Measurements from ENCODE around the gene DGCR8. TPM values are rescaled to one million over a fixed set of nuclear protein-coding genes. Genes with fewer than 3 reads are reported as not detected.
"Not testable (repeated sequence)": the region's sequence is repeated elsewhere in the genome, so short reads cannot be mapped to it uniquely, and the experiment has no call there.

Gene DGCR8
- total RNA-seq, 1 experiment from 2014 or later, result 27.9 TPM

DNA sequence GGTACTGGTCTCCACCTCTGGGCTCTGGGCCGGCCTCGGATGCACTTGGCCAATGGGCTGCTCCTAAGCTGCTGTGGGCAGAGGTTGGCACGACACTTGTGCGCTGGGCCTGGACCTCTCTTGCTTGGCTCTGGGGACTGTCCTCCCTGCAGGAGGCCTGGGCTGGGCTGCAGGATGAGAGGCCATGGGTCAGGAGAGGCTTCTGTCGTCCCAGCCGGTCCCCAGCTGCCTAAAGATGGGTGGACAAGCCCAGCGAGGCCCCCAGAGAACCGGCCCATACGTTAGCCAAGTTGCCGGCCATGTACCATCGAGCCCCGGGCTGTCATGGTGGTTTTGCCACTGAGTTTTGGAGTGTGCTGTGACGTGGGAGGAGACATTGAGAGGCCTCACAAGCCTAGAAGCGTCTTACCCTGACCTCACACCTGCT is 72.4 kb downstream of the DGCR8 start:
- no peak for DNase-seq (ENCODE audit: low read depth)

DNA sequence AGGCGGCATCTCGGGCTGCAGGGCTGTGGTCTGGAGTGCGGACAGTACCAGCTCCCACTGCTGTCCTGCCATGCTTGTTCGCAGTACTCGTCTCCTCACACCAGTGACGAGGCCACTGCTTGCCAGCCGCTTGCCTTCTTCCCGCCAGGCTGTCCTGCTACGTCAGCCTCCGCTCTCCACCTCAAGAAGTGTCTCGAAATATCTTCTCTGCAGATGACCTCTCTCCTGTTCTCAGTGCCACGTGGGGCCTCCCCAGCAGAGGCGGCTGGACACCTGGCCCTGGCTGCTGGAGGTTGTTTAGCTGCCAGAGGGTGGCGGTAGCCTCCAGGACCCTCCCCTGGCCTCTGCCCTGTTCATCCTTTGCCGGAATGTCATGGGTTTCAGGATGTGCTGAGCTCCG is 73.9 kb downstream of the DGCR8 start:
- DNase-seq (ENCODE audit: low read depth), result no peak

DNA sequence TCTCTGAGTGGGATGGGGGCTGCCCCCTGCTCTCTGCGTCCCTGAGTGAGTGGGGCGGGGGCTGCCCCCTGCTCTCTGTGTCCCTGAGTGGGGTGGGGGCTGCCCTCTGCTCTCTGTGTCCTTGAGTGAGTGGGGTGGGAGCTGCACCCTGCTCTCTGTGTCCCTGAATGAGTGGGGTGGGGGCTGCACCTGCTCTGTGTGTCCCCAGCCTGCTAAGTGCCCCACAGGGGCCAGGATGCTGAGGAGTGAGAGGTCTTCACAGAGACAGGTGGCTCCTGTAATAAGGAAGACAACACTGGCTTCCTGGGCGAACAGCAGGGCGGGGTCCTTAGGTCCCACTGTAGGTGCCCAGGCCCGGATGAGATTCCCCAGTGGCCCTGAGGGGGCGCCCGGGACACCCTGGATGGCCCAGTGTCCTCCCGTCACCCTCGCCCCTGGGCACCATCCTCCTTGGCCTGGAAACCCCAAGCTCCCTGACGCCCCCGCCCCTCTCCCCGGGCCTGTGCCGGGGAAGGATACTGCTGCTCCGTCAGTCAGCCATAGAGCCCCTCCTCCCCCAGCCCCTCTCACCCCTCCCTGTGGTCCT is 74.7 kb downstream of the DGCR8 start:
- DNase-seq (ENCODE audit: low read depth), result no peak

DNA sequence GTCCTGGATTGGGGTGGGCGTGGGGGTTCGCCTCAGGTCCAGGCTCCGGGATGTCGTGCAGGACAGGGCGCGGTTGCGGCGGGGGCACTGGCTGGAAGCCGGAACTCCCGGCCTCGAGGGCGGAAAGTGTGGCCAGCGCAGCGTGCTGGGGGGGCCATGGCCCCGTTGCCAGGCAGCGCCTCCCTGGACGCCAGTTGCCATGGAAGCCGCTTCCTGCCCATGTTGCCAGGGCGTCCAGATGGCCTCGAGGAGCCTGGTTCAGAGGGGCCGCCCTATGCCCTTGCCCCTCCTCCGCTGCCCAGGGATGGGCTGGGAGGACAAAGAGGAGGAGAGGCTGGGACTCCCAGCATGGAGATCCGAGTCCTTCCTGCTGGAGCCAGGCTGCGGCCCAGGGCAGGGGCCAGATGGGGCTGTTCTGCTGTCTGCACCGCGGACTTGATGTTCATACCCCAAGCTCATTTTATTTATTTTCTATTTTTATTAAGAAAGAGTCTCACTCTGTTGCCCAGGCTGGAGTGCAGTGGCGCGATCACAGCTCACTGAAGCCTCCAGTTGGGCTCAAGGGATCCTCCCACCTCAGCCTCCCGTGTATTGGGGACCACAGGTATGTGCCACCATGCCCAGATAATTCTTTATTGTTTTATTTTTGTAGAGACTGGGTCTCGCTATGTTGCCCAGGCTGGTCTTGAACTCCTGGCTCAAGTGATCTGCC is 75.4 kb downstream of the DGCR8 start:
- DNase-seq (ENCODE audit: low read depth), result peak; percentile 84

DNA sequence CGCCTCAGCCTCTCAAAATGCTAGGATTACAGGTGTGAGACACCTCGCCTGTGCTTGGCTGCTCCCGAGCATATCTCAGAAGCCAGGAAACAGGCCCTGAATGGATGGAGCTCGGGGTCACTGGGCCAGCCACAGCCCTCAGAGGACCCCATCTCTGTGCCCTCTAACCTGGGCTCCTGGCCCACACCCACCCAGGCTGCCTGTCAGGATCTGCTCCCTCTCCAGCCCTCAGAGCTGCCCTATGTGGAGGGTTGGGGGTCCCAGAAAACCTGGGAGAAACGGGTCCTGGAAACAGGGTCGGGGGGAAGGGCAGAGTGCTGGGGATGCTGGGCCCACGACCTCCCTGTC is 76.0 kb downstream of the DGCR8 start:
- no peak for DNase-seq (ENCODE audit: low read depth)

DNA sequence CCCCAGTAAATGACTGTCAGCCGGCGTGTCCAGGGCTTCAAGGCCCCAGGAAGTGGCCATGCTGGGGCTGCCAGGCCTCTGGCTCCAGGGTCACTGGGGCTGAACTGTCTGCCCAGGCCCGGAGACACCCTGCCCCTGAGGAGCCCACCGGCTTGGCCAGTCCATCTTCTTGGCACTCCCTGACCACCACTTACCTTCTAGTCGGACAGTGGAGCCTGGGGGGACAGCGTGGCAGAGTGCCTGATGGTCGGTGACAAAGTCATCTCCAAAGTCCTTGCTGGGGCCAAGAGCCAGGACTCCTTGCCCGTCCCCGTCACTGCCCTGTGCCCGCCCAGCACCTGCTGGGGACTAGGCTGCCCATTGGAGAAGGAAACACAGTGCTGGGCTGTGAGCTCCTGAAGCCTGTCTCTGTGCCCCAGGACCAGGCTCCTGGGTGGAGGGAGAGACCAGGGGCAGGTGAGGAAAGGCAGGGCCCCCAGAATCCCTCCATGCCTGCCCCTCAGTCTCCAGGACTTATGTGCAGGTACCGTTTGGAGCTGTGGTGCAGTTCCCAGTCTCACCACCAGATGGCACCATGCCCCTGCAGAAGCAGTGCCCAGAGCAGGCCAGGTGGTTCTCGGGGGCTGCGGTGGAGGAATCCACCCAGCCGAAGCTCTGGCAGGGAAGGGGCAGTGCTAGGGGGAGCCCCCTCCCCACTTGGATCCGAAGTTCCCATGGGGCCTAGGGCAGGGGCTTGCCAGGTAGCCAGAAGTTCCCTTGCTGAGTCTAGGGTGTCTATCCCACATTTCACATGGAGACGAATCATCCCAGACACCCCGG is 76.8 kb downstream of the DGCR8 start:
- DNase-seq (ENCODE audit: low read depth), result peak; percentile 82

DNA sequence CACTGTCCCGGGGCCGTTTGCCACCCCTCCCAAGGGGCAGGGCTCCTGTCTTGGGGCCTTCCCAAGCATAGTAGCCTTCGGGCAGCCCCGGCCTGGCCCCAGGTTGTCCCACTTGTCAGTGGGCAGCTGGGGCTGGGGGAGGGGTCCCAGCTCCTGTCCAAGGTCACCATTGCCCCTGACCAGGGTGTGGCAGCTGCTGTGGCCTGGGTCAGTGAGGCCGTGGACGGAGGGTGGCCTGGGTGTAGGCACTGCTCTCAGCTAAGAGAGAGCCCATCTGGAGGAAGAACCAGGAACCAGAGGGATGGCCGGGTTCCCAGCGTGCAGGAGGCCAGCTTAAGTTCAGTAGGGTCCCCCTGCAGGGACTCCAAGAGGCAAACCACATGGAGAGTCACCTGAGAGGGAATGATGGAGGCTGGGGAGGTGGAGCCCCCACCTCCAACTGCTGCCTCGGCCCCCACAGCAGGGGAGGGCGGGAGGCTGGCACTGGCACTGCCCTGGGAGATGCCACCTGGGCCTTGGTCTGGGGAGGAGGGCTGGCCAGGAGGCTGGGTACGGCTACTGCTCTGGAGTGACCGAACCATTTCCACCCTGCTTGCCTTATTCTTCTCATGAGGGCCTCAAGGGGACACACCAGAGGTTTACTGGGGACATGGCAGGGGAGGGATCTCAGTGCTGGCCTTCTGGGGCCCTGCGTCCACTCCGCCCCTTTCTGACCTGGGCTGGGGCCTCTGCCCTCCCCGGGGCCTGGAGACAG is 77.6 kb downstream of the DGCR8 start:
- DNase-seq (ENCODE audit: low read depth), result no peak

DNA sequence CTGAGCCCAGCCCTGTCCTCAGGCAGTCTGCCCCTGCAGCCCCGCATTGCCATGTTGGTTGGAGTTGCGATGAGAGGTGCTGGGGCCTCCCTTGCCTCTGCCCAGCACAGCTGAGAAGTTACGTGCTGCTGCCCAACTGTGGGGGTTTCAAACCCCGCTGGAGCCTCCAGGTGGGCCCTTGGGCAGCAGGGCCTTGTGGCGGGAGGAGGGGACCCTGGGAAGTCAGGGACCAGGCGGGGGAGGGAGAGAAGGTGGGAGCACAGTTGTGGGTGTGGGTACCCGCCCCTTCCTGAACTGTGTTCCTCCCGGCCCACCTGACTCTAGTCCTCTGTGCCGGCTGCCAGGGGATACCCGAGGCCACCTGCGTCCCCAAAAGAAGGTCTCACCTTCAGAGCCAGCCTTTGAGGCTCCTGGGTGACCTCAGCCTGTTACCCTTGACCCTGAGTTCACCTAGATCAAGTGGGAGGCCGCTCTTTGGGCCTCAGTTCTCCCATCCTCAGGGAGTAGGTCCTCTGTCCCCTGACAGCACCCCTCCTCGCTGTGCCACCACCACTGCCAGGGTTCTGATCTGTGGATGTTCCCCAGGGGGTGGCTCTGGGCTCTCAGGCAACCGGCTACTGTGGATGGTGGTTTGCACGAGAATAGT is 78.5 kb downstream of the DGCR8 start:
- DNase-seq (ENCODE audit: low read depth), result no peak

DNA sequence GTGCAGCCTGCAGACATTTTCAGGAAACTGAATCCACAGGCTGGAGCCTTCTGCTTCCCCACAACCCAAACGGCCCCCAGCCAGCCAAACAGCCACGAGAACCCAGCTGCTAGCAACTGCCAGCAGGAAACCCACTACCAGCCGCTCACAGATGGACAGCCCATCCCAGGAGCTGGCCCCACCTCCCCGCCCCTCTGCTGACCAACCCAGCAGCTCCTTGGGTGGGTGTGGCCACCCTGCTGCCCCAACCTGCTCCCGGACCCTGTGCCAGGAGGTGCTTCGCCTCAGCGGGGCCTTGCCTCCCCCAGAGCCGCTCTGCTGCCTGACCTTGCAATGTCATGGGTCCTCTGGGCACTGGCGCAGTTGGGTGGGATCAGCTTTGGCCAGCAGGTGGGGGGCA is 79.0 kb downstream of the DGCR8 start:
- DNase-seq (ENCODE audit: low read depth), result no peak

DNA sequence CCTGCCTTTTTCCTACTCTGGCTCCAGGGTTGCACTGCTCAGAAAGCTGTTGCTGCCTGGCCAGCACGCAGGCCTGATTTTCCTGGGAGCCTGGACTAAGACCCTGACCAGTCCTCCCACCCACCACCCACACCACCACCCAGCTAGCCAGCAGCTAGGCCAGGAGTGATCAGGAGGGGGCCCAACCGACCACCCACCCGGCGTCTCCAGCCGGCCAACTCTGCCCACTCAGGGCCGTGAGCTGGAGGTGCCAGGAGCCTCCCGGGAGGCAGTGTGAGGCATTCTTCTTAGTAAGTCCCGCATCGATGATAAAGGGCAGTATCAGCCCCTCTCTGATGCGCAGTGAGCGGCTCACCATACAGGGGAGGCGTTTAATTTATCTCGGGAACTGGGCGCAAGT is 79.5 kb downstream of the DGCR8 start:
- DNase-seq (ENCODE audit: low read depth), result not testable (repeated sequence)

DNA sequence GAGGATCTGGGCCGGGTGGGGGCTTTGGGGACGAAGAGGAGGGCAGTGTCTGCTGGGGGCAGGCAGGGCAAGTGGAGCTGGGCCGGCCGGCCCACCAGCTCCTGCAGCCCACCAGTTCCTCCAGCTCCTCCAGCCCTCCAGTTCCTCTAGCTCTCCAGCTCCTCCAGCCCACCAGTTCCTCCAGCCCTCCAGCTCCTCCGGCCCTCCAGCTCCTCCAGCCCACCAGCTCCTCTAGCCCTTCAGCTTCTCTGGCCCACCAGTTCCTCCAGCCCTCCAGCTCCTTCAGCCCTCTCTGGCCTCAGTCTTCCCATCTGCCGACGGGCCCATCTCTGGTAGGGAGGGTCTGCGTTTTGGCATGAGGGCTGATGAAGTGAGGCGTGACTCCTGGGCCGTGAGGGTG is 80.0 kb downstream of the DGCR8 start:
- DNase-seq (ENCODE audit: low read depth), result no peak

Other genes with a start within 250 kb of the DGCR8 start
- gene GNB1L, start 225.4 kb upstream of the DGCR8 start, total RNA-seq (2014; rRNA removed; shearing (Covaris generic)), result 16.1 and 17.0 TPM in 2 replicates
- gene RTL10, start 225.4 kb upstream of the DGCR8 start, total RNA-seq (2014; rRNA removed; shearing (Covaris generic)), result 8.2 and 11.2 TPM in 2 replicates
- 128 and 166 TPM in 2 replicates for gene COMT, start 138.5 kb upstream of the DGCR8 start, total RNA-seq (2014; rRNA removed; shearing (Covaris generic))
- 31.9 and 40.2 TPM in 2 replicates for gene TXNRD2, start 138.4 kb upstream of the DGCR8 start, total RNA-seq (2014; rRNA removed; shearing (Covaris generic))
- 3.4 and 6.2 TPM in 2 replicates for gene ARVCF, start 63.4 kb upstream of the DGCR8 start, total RNA-seq (2014; rRNA removed; shearing (Covaris generic))
- 17.3 and 21.1 TPM in 2 replicates for gene TANGO2, start 59.1 kb upstream of the DGCR8 start, total RNA-seq (2014; rRNA removed; shearing (Covaris generic))
- gene RANBP1, start 35.9 kb downstream of the DGCR8 start, total RNA-seq (2014; rRNA removed; shearing (Covaris generic)), result 1,098 and 1,301 TPM in 2 replicates
- gene TRMT2A, start 37.0 kb downstream of the DGCR8 start, total RNA-seq (2014; rRNA removed; shearing (Covaris generic)), result 36.6 and 41.3 TPM in 2 replicates
- 3.3 and 20.7 TPM in 2 replicates for gene ZDHHC8, start 51.6 kb downstream of the DGCR8 start, total RNA-seq (2014; rRNA removed; shearing (Covaris generic))
- 0.51 TPM in 1 of 2 replicates, not detected in the other for gene CCDC188, start 70.8 kb downstream of the DGCR8 start, total RNA-seq (2014; rRNA removed; shearing (Covaris generic))
- 1.7 and 5.1 TPM in 2 replicates for gene RTN4R, start 188.1 kb downstream of the DGCR8 start, total RNA-seq (2014; rRNA removed; shearing (Covaris generic))
- 59.8 and 69.1 TPM in 2 replicates for gene DGCR6L, start 239.8 kb downstream of the DGCR8 start, total RNA-seq (2014; rRNA removed; shearing (Covaris generic))

Data from Daoy (cell line).